Hepatocyte (in vitro differentiated cells): ENCODE measurements around the gene NINJ2. TPM values are rescaled to one million over a fixed set of nuclear protein-coding genes. Genes with fewer than 3 reads are reported as not detected.

Experiments used
- DNase-seq: peaks from one replicate; pipeline ENCODE4 v3.0.0-alpha.2; 2016; ENCODE audit warnings: low spot score
- H2AFZ ChIP-seq: fragments of 200-600 bp; sonication (generic); 2 replicates; pipeline ENCODE4 v1.6.0; 2016; ENCODE audit warnings: antibody characterized with exemption, mild to moderate bottlenecking
- H3K27ac ChIP-seq: fragments of 200-600 bp; sonication (generic); 2 replicates; pipeline ENCODE4 v1.5.1; 2016; ENCODE audit warnings: mild to moderate bottlenecking
- H3K27me3 ChIP-seq: fragments of 200-600 bp; sonication (generic); 2 replicates; pipeline ENCODE4 v1.6.1; 2016
- H3K36me3 ChIP-seq: fragments of 200-600 bp; sonication (generic); replicated peaks from 2 replicates; pipeline ENCODE4 v1.5.1; 2016; ENCODE audit warnings: low read depth; ENCODE audit not compliant: insufficient read depth
- H3K4me1 ChIP-seq: fragments of 200-600 bp; sonication (generic); 2 replicates; pipeline ENCODE4 v1.5.1; 2016; ENCODE audit warnings: mild to moderate bottlenecking, moderate library complexity; ENCODE audit not compliant: insufficient read depth
- H3K4me2 ChIP-seq: fragments of 200-600 bp; sonication (generic); 2 replicates; pipeline ENCODE4 v1.6.0; 2016
- H3K4me3 ChIP-seq: fragments of 200-600 bp; sonication (generic); 2 replicates; pipeline ENCODE4 v1.5.1; 2016; ENCODE audit warnings: mild to moderate bottlenecking
- H3K79me2 ChIP-seq: fragments of 200-600 bp; sonication (generic); 2 replicates; pipeline ENCODE4 v1.6.0; 2017; ENCODE audit warnings: mild to moderate bottlenecking
- H3K9me2 ChIP-seq: fragments of 200-600 bp; sonication (generic); replicated peaks from 2 replicates; pipeline ENCODE4 v1.6.0; 2017; ENCODE audit warnings: mild to moderate bottlenecking; ENCODE audit not compliant: insufficient read depth
- H3K9me3 ChIP-seq: fragments of 200-600 bp; sonication (generic); 2 replicates; pipeline ENCODE4 v1.5.1; 2016; ENCODE audit warnings: low read depth, mild to moderate bottlenecking
- H4K20me1 ChIP-seq: fragments of 200-600 bp; sonication (generic); 2 replicates; pipeline ENCODE4 v1.6.0; 2016; ENCODE audit warnings: mild to moderate bottlenecking; ENCODE audit not compliant: insufficient read depth, poor library complexity, severe bottlenecking
- EZH2 ChIP-seq: fragments of 200-600 bp; sonication (generic); IDR thresholded peaks from 2 replicates; pipeline ENCODE4 v1.6.1; 2016; ENCODE audit warnings: antibody characterized with exemption, mild to moderate bottlenecking, borderline replicate concordance
- EZH2phosphoT487 ChIP-seq: fragments of 200-600 bp; sonication (generic); IDR thresholded peaks from one replicate; pipeline ENCODE4 v1.6.1; 2018; ENCODE audit warnings: antibody characterized with exemption, mild to moderate bottlenecking, low read depth, moderate library complexity; ENCODE audit not compliant: unreplicated experiment, severe bottlenecking
- WGBS: methylation state at CpG from one replicate; pipeline ENCODE4 v1.1.6; 2016; ENCODE audit warnings: low lambda C conversion rate; ENCODE audit errors: missing lambda C conversion rate; 5-methylcytosine and 5-hydroxymethylcytosine counted together
- polyA plus RNA-seq: library from polyadenylated mRNA; unstranded; fragments of >200 nt; fragmentation: Nextera tagmentation; extraction: Ambion mirVana; gene quantifications from 2 replicates; pipeline ENCODE4 v1.2.1, GENCODE V29; 2016
- total RNA-seq: library from RNA; depleted of rRNA; stranded (reverse); fragments of >200 nt; gene quantifications from 2 replicates; pipeline ENCODE4 v1.2.3, GENCODE V29; 2014
- TF ChIP-seq, protein P1 (sequence below): fragments of 200-600 bp; sonication (generic); IDR thresholded peaks from 2 replicates; pipeline ENCODE4 v1.5.1; 2016; ENCODE audit warnings: antibody characterized with exemption, mild to moderate bottlenecking; ENCODE audit not compliant: poor library complexity

NINJ2 gene
- total and polyA plus RNA-seq, 2 experiments from 2014 or later: 0.70 to 2.1 TPM

DNA sequence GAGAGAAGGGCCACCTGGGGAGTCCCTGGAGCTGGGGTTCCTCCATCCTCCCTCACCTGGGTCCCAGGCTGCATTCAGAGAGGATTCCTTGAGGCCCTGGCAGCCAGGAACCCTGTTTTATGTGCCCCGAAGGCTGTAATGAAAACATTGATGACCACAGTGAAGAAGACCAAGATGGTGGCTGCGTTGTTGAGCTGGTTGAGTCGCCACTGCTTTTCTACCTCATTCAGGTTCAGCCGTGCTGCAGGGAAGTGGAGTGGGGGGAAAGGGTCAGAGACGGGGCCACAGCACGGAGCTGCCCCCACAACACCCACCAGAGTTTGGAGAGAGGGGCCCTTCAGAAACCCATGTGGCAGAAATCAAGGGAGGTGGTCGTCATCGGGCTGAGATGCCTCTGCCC is 98.1 kb downstream of the NINJ2 start:
- H2AFZ ChIP-seq: no peak overlapping the region
- H3K9me2 ChIP-seq: no peaks in the 10 kb centered on the region
- H3K27me3 ChIP-seq: no peaks in the 10 kb centered on the region
- no peaks in the 10 kb centered on the region for H3K36me3 ChIP-seq
- no peak overlapping the region for H3K4me2 ChIP-seq
- no peaks in the 10 kb centered on the region for H4K20me1 ChIP-seq
- TF ChIP-seq, protein P1, sequence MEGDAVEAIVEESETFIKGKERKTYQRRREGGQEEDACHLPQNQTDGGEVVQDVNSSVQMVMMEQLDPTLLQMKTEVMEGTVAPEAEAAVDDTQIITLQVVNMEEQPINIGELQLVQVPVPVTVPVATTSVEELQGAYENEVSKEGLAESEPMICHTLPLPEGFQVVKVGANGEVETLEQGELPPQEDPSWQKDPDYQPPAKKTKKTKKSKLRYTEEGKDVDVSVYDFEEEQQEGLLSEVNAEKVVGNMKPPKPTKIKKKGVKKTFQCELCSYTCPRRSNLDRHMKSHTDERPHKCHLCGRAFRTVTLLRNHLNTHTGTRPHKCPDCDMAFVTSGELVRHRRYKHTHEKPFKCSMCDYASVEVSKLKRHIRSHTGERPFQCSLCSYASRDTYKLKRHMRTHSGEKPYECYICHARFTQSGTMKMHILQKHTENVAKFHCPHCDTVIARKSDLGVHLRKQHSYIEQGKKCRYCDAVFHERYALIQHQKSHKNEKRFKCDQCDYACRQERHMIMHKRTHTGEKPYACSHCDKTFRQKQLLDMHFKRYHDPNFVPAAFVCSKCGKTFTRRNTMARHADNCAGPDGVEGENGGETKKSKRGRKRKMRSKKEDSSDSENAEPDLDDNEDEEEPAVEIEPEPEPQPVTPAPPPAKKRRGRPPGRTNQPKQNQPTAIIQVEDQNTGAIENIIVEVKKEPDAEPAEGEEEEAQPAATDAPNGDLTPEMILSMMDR: no peak
- TF ChIP-seq EZH2phosphoT487 (no peak), EZH2 (no peak)
- no peak overlapping the region for H3K27ac ChIP-seq
- H3K4me3 ChIP-seq: no peak overlapping the region
- 96% methylated on average over 8 of the region's 8 CpGs for WGBS
- DNase-seq: no peak
- H3K79me2 ChIP-seq: no peaks in the 10 kb centered on the region
- no peaks in the 10 kb centered on the region for H3K9me3 ChIP-seq
- peaks cover 10% of the 10 kb centered on the region for H3K4me1 ChIP-seq

DNA sequence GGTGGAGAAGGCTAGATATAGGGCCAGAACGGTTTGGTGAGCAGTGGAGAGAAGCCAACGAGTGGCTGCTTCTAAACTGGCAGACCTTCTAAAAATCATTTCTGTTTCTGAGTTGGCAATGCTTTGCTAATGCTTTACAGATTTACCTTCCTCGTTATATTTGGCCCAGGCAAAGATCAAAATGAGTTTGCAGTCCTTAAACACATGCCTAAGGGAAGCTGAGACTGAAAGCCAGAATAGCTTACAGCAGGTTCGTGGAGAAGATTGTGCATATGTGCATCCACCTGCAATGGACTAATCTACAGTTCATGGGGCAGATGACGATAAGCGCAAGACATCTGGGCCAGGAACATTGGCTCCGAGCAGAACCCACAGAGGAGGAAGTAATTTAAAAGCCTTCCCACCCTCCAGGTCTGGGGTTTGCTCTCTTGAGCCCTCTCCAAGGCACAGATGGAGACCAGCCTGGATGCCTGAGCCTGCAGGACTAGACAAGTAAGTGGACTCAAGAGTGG is 99.4 kb downstream of the NINJ2 start:
- no peak overlapping the region for H3K27ac ChIP-seq

DNA sequence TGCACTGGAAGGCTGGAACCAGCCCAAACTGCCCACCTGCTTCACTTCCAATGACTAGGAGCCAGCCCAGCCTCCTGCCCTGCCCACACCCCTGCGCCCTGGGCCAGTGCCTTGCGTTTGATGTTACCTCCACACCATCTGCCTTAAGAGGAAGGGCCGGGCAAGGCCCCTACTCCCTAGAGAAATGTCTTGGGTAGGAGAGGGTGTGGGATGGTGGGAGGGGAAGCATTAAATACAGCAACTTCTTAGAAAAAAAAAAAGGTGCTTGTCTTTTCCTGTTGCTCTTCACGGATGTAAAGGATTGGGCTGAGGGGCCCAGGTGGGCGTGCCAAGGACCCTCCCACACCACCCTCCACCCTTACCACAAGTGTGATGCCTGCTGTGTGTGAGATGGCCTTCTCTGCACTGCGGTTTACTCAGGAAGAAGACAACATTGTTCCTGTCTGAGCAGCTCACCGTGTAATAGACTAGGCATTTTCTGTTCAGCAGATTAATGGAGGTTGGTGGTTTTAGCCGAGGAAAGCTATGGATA is 99.9 kb downstream of the NINJ2 start:
- no peak for DNase-seq
- TF ChIP-seq EZH2 (no peak), EZH2phosphoT487 (no peak)
- TF ChIP-seq, protein P1: no peak
- no peaks in the 10 kb centered on the region for H3K4me1 ChIP-seq
- no peak overlapping the region for H3K27ac ChIP-seq
- no peaks in the 10 kb centered on the region for H3K79me2 ChIP-seq
- H3K9me3 ChIP-seq: no peaks in the 10 kb centered on the region
- no peaks in the 10 kb centered on the region for H4K20me1 ChIP-seq
- no peak overlapping the region for H3K4me2 ChIP-seq
- H2AFZ ChIP-seq: no peak overlapping the region
- H3K4me3 ChIP-seq: no peak overlapping the region
- H3K27me3 ChIP-seq: no peaks in the 10 kb centered on the region
- H3K9me2 ChIP-seq: no peaks in the 10 kb centered on the region
- 87% methylated on average over 8 of the region's 8 CpGs for WGBS
- no peaks in the 10 kb centered on the region for H3K36me3 ChIP-seq

More for the DNA sequence above, 99.4 kb downstream of the NINJ2 start:
- DNase-seq: no peak
- no peaks in the 10 kb centered on the region for H3K79me2 ChIP-seq
- H3K4me3 ChIP-seq: no peak overlapping the region
- no peak overlapping the region for H3K4me2 ChIP-seq
- H3K4me1 ChIP-seq: peaks cover 1% of the 10 kb centered on the region
- H3K9me2 ChIP-seq: no peaks in the 10 kb centered on the region
- H3K9me3 ChIP-seq: no peaks in the 10 kb centered on the region
- no peak overlapping the region for H2AFZ ChIP-seq
- H3K36me3 ChIP-seq: no peaks in the 10 kb centered on the region
- 86% methylated on average over 7 of the region's 7 CpGs for WGBS
- H3K27me3 ChIP-seq: no peaks in the 10 kb centered on the region
- H4K20me1 ChIP-seq: no peaks in the 10 kb centered on the region
- TF ChIP-seq EZH2 (no peak), EZH2phosphoT487 (no peak)
- TF ChIP-seq, protein P1: no peak
